GM12878 (cell line): ENCODE measurements around the gene CHRM2. TPM values are rescaled to one million over a fixed set of nuclear protein-coding genes. Genes with fewer than 3 reads are reported as not detected.

Experiments
- KAT2A ChIP-seq: conservative IDR thresholded peaks from 2 replicates; pipeline ENCODE4 v1.6.1; 2011; ENCODE audit warnings: low read depth, low read length; ENCODE audit not compliant: control insufficient read depth
- TCF12 ChIP-seq: IDR thresholded peaks from 2 replicates; pipeline ENCODE4 v1.6.1; 2011; ENCODE audit warnings: low read depth, mild to moderate bottlenecking, low read length
- polyA plus RNA-seq, 11 experiments: library from polyadenylated mRNA; depleted of rRNA in 4 of 11; unstranded in 6 of 11; stranded (reverse) in 5 of 11; fragments of >200 nt; fragmentation: Nextera tagmentation in 4 of 11; fragmentation: Illumina TruSeq in 1 of 11; extraction: Ambion mirVana in 4 of 11; extraction: Trizol in 1 of 11; gene quantifications; 1 replicate in 1 of 11; 2 replicates in 10 of 11; pipeline versions ENCODE4 v1.2.1 to v1.2.3, GENCODE V29; 2011 to 2016; ENCODE audit warnings: inconsistent platforms in 2 of 11, missing spikeins in 2 of 11, low read depth in 1 of 11
- total RNA-seq, 4 experiments: library from RNA; depleted of rRNA in 3 of 4; stranded (reverse); fragments of >200 nt in 3 of 4; fragmentation: Illumina TruSeq in 1 of 4; extraction: Trizol in 1 of 4; gene quantifications; 2 replicates each; pipeline versions ENCODE4 v1.2.1 to v1.2.3, GENCODE V29; 2013 to 2021
- TF ChIP-seq, protein P1 (sequence below): fragments of 450-650 bp; IDR thresholded peaks from 2 replicates; pipeline ENCODE4 v1.6.1; 2018; ENCODE audit warnings: borderline replicate concordance, mild to moderate bottlenecking; ENCODE audit not compliant: partially characterized antibody
- TF ChIP-seq, protein P2 (sequence below): IDR thresholded peaks from 2 replicates; pipeline ENCODE4 v1.6.1; 2011; ENCODE audit warnings: mild to moderate bottlenecking, low read depth, low read length, moderate library complexity; ENCODE audit not compliant: insufficient replicate concordance
- TF ChIP-seq, protein P3 (sequence below): IDR thresholded peaks from 2 replicates; pipeline ENCODE4 v1.6.1; 2011; ENCODE audit warnings: borderline replicate concordance, low read depth, mild to moderate bottlenecking, moderate library complexity, mixed read lengths, low read length; ENCODE audit not compliant: insufficient read depth; ENCODE audit errors: extremely low read length
- TF ChIP-seq, protein P4 (sequence below): fragments of 450-650 bp; IDR thresholded peaks from 2 replicates; pipeline ENCODE4 v1.6.1; 2017; ENCODE audit warnings: low read depth, mild to moderate bottlenecking, moderate library complexity

The CHRM2 gene
- total and polyA plus RNA-seq, 10 of the 15 experiments (the other 5 are each of a cell fraction or from before 2014, with no cell fraction given) = 0.05 TPM; not detected in 9

DNA sequence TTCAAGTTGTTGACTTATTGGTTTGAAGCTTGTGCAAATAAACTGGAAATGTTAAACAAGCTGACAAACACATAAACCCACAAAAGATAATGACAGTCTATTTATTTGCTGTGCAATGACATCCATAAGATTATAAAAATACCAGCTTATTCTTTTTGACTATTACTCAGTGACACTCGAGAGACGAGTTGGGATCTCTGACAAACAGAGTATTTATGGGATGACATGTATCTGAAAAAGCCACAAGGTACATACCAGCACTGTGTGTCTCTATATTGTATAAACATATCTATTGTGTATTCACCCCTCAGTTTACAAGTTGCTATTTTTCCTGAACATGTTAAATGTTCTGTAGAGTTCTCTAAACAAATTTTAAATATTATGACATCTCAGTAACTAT, 88.9 kb downstream of the CHRM2 start (continued):
- TF ChIP-seq, protein P1, sequence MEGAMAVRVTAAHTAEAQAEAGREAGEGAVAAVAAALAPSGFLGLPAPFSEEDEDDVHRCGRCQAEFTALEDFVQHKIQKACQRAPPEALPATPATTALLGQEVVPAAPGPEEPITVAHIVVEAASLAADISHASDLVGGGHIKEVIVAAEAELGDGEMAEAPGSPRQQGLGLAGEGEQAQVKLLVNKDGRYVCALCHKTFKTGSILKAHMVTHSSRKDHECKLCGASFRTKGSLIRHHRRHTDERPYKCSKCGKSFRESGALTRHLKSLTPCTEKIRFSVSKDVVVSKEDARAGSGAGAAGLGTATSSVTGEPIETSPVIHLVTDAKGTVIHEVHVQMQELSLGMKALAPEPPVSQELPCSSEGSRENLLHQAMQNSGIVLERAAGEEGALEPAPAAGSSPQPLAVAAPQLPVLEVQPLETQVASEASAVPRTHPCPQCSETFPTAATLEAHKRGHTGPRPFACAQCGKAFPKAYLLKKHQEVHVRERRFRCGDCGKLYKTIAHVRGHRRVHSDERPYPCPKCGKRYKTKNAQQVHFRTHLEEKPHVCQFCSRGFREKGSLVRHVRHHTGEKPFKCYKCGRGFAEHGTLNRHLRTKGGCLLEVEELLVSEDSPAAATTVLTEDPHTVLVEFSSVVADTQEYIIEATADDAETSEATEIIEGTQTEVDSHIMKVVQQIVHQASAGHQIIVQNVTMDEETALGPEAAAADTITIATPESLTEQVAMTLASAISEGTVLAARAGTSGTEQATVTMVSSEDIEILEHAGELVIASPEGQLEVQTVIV = no peak
- TF ChIP-seq TCF12 (no peak), KAT2A (no peak)
- TF ChIP-seq, protein P2, sequence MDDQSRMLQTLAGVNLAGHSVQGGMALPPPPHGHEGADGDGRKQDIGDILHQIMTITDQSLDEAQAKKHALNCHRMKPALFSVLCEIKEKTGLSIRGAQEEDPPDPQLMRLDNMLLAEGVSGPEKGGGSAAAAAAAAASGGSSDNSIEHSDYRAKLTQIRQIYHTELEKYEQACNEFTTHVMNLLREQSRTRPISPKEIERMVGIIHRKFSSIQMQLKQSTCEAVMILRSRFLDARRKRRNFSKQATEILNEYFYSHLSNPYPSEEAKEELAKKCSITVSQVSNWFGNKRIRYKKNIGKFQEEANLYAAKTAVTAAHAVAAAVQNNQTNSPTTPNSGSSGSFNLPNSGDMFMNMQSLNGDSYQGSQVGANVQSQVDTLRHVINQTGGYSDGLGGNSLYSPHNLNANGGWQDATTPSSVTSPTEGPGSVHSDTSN = no peak
- TF ChIP-seq, protein P3, sequence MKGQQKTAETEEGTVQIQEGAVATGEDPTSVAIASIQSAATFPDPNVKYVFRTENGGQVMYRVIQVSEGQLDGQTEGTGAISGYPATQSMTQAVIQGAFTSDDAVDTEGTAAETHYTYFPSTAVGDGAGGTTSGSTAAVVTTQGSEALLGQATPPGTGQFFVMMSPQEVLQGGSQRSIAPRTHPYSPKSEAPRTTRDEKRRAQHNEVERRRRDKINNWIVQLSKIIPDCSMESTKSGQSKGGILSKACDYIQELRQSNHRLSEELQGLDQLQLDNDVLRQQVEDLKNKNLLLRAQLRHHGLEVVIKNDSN = no peak
- TF ChIP-seq, protein P4, sequence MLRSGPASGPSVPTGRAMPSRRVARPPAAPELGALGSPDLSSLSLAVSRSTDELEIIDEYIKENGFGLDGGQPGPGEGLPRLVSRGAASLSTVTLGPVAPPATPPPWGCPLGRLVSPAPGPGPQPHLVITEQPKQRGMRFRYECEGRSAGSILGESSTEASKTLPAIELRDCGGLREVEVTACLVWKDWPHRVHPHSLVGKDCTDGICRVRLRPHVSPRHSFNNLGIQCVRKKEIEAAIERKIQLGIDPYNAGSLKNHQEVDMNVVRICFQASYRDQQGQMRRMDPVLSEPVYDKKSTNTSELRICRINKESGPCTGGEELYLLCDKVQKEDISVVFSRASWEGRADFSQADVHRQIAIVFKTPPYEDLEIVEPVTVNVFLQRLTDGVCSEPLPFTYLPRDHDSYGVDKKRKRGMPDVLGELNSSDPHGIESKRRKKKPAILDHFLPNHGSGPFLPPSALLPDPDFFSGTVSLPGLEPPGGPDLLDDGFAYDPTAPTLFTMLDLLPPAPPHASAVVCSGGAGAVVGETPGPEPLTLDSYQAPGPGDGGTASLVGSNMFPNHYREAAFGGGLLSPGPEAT = no peak
